HL-60 (cell line): ENCODE results near the gene PBOV1.

Source experiments
- DNase-seq, 2 experiments: peaks; one replicate each; pipeline ENCODE4 v3.0.0-alpha.2; 2010 to 2020; ENCODE audit warnings: low read depth in 1 of 2, low spot score in 1 of 2
- H3K27ac ChIP-seq: fragments of 250-450 bp; sonication (Bioruptor Pico); replicated peaks from 2 replicates; pipeline ENCODE4 v1.5.1; 2020; ENCODE audit warnings: mild to moderate bottlenecking, moderate library complexity
- H3K27me3 ChIP-seq: fragments of 250-450 bp; sonication (Bioruptor Pico); 2 replicates; pipeline ENCODE4 v1.5.1; 2021; ENCODE audit warnings: mild to moderate bottlenecking, moderate library complexity; ENCODE audit not compliant: insufficient read depth, poor library complexity, severe bottlenecking
- H3K4me3 ChIP-seq: replicated peaks from 2 replicates; pipeline ENCODE4 v1.5.1; 2011; ENCODE audit warnings: mild to moderate bottlenecking, control low read depth, low read length; ENCODE audit not compliant: insufficient read depth
- GABPA ChIP-seq: IDR thresholded peaks from 2 replicates; pipeline ENCODE4 v1.6.1; 2012; ENCODE audit warnings: low read depth
- POLR2AphosphoS5 ChIP-seq: IDR thresholded peaks from 2 replicates; pipeline ENCODE4 v1.6.1; 2012; ENCODE audit warnings: low read depth
- SPI1 ChIP-seq: IDR thresholded peaks from 2 replicates; pipeline ENCODE4 v1.6.1; 2012; ENCODE audit warnings: low read depth, mild to moderate bottlenecking, borderline replicate concordance
- TF ChIP-seq, protein P1 (sequence below): IDR thresholded peaks from 2 replicates; pipeline ENCODE4 v1.6.1; 2012; ENCODE audit warnings: low read depth; ENCODE audit not compliant: insufficient replicate concordance
- TF ChIP-seq, protein P2 (sequence below): IDR thresholded peaks from one replicate; pipeline ENCODE4 v1.5.1; 2011; ENCODE audit warnings: low read length, control low read depth, inconsistent platforms; ENCODE audit not compliant: insufficient read depth

Gene PBOV1

DNA sequence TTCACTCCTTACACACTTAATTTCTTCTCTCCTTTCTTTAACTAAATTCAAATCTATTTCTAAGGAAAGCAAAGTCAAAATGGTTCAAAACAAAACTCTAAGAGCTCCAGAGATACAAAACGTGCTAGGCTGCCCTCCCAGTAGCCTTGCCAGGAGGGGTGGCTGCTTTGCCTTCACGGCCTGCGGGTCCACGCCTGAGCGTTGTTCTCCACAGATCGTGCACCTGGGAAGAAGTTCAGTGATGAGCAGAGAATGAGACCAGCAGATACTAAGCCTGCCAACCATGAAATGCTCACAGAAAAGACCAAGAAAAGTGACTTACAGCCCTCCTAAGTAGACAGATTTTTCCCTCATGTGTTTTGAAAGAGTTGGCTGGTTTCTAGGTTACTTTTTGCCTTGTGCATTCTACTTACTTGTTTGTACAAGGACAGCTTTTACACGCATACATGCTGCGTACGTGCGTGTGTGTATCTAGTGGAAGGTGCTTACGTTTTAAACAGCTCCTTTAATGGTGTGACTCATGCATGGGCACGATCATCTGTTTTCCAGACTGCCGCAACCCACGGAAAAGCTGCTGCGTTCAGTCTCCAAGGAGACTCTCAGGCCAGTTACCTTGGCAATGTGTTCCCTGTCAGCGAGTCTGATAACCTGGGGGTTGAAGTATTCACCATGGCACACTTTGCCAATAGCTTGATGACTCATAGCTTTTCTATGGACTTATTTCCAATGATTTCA, 32.4 kb upstream of the PBOV1 start:
- peaks cover 4% of the 10 kb centered on the region for H3K27me3 ChIP-seq
- no peak overlapping the region for H3K4me3 ChIP-seq
- H3K27ac ChIP-seq: no peak overlapping the region
- TF ChIP-seq SPI1 (no peak), POLR2AphosphoS5 (no peak), GABPA (no peak)
- TF ChIP-seq, protein P1, sequence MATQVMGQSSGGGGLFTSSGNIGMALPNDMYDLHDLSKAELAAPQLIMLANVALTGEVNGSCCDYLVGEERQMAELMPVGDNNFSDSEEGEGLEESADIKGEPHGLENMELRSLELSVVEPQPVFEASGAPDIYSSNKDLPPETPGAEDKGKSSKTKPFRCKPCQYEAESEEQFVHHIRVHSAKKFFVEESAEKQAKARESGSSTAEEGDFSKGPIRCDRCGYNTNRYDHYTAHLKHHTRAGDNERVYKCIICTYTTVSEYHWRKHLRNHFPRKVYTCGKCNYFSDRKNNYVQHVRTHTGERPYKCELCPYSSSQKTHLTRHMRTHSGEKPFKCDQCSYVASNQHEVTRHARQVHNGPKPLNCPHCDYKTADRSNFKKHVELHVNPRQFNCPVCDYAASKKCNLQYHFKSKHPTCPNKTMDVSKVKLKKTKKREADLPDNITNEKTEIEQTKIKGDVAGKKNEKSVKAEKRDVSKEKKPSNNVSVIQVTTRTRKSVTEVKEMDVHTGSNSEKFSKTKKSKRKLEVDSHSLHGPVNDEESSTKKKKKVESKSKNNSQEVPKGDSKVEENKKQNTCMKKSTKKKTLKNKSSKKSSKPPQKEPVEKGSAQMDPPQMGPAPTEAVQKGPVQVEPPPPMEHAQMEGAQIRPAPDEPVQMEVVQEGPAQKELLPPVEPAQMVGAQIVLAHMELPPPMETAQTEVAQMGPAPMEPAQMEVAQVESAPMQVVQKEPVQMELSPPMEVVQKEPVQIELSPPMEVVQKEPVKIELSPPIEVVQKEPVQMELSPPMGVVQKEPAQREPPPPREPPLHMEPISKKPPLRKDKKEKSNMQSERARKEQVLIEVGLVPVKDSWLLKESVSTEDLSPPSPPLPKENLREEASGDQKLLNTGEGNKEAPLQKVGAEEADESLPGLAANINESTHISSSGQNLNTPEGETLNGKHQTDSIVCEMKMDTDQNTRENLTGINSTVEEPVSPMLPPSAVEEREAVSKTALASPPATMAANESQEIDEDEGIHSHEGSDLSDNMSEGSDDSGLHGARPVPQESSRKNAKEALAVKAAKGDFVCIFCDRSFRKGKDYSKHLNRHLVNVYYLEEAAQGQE: no peak
- TF ChIP-seq, protein P2, sequence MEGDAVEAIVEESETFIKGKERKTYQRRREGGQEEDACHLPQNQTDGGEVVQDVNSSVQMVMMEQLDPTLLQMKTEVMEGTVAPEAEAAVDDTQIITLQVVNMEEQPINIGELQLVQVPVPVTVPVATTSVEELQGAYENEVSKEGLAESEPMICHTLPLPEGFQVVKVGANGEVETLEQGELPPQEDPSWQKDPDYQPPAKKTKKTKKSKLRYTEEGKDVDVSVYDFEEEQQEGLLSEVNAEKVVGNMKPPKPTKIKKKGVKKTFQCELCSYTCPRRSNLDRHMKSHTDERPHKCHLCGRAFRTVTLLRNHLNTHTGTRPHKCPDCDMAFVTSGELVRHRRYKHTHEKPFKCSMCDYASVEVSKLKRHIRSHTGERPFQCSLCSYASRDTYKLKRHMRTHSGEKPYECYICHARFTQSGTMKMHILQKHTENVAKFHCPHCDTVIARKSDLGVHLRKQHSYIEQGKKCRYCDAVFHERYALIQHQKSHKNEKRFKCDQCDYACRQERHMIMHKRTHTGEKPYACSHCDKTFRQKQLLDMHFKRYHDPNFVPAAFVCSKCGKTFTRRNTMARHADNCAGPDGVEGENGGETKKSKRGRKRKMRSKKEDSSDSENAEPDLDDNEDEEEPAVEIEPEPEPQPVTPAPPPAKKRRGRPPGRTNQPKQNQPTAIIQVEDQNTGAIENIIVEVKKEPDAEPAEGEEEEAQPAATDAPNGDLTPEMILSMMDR: no peak
- no peak for DNase-seq

DNA sequence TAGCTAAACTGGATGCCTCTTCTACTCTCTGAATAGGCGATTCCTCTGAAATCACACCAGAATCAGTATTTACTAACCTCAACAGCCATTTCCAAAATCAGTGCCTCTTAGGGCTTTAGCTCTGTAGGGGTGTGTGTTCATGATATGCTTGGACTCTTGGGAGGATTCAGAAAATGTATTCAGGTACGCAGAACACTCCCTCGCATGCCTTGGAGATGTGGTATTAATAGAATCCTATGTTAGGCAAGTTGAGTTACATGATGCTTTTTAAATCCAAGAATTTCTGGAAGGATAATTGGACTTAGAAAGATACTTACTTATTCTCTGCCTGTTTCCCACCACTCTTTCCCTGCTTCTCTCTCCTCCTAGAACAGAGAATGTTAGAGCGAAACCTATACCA, 31.8 kb upstream of the PBOV1 start:
- no peak for DNase-seq
- no peak for TF ChIP-seq SPI1
- TF ChIP-seq GABPA: no peak
- TF ChIP-seq, protein P1: no peak
- no peak for TF ChIP-seq POLR2AphosphoS5
- TF ChIP-seq, protein P2: no peak
- no peak overlapping the region for H3K27ac ChIP-seq
- peaks cover 4% of the 10 kb centered on the region for H3K27me3 ChIP-seq
- no peak overlapping the region for H3K4me3 ChIP-seq

DNA sequence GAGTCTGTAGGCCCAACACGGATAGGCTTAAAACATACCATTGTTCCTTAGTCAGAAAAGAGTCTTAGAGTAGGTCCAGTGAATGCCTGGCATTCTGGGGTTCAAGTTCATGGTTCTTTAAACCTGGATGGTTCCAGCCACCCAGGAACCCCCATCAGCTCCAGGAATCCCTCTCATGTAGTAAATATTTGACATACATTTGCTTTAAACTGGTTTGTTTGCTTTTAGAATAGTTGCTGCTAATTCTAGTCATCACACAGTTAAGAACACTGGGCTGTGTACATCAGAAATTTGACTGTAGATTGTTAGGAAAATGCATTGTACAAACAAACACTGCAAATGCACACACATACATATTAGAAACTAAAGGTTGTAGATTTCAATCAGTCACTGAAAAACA, 30.6 kb upstream of the PBOV1 start:
- H3K4me3 ChIP-seq: no peak overlapping the region
- H3K27me3 ChIP-seq: peaks cover 4% of the 10 kb centered on the region
- no peak for DNase-seq
- TF ChIP-seq POLR2AphosphoS5 (no peak), GABPA (no peak), SPI1 (no peak)
- TF ChIP-seq, protein P2: no peak
- TF ChIP-seq, protein P1: no peak
- no peak overlapping the region for H3K27ac ChIP-seq
